ENCODE results near the gene CYLD.
A peak's percentile ranks its signal among the peaks of the same experiment; 100 is the strongest.

Gene CYLD

GRCh38 chr16:50741781-50742575 is at the start of gene CYLD:
Gene CYLD (plus strand): TSS chr16:50742086. CDS start chr16:50749699, 7,613 bp downstream.
- H3K4me3 ChIP-seq (ENCODE audit: low read depth, low read length) = peak within 1 kb of the TSS; percentile 86
- TF ChIP-seq CTCF (IDR thresholded peaks at IDR 0.05; ENCODE audit: borderline replicate concordance, insufficient read depth, low read depth, low read length) = no peak

- no peak overlapping the region for H3K4me3 ChIP-seq (ENCODE audit: low read depth, low read length)
- no peak for TF ChIP-seq CTCF (IDR thresholded peaks at IDR 0.05; ENCODE audit: borderline replicate concordance, insufficient read depth, low read depth, low read length)
Observed at GRCh38 chr16:50692644-50692998, 49.3 kb upstream of the CYLD start.

GRCh38 chr16:50692999-50693781 is 48.7 kb upstream of the CYLD start, which contains the start of gene NOD2:
Gene NOD2 (plus strand): TSS chr16:50693606. CDS start chr16:50699496, 5,890 bp downstream.
- peak within 1 kb of the TSS; percentile 58 for H3K4me3 ChIP-seq (ENCODE audit: low read depth, low read length)
- no peak for TF ChIP-seq CTCF (IDR thresholded peaks at IDR 0.05; ENCODE audit: borderline replicate concordance, insufficient read depth, low read depth, low read length)

GRCh38 chr16:50694206-50694605 is 47.7 kb upstream of the CYLD start:
- TF ChIP-seq CTCF (IDR thresholded peaks at IDR 0.05; ENCODE audit: borderline replicate concordance, insufficient read depth, low read depth, low read length) = no peak
- H3K4me3 ChIP-seq (ENCODE audit: low read depth, low read length) = peak overlapping the region; percentile 58

- no peak overlapping the region for H3K4me3 ChIP-seq (ENCODE audit: low read depth, low read length)
- no peak for TF ChIP-seq CTCF (IDR thresholded peaks at IDR 0.05; ENCODE audit: borderline replicate concordance, insufficient read depth, low read depth, low read length)
Observed at GRCh38 chr16:50695017-50696000, 46.6 kb upstream of the CYLD start.

GRCh38 chr16:50696126-50696525 is 45.8 kb upstream of the CYLD start:
- no peak for TF ChIP-seq CTCF (IDR thresholded peaks at IDR 0.05; ENCODE audit: borderline replicate concordance, insufficient read depth, low read depth, low read length)
- H3K4me3 ChIP-seq (ENCODE audit: low read depth, low read length) = no peak overlapping the region
